Large intestine (tissue), 3 donors: ENCODE measurements around the gene ADGRA1. TPM values are rescaled to one million over a fixed set of nuclear protein-coding genes. Genes with fewer than 3 reads are reported as not detected.
"Not testable (repeated sequence)": the region's sequence is repeated elsewhere in the genome, so short reads cannot be mapped to it uniquely, and the experiment has no call there.

Experiments
- DNase-seq, 2 donors: peaks; one replicate each; pipeline versions ENCODE4 v3.0.0 to v3.0.0-alpha.2; 2013
- H3K27ac ChIP-seq: one replicate; pipeline ENCODE4 v1.5.1; 2013; ENCODE audit warnings: low read length
- H3K27me3 ChIP-seq: 2 replicates; pipeline ENCODE4 v1.6.1; 2013; ENCODE audit warnings: low read length; ENCODE audit not compliant: control insufficient read depth, insufficient read depth
- H3K36me3 ChIP-seq: 2 replicates; pipeline ENCODE4 v1.6.1; 2013; ENCODE audit warnings: low read length; ENCODE audit not compliant: control insufficient read depth, insufficient read depth
- H3K4me1 ChIP-seq: one replicate; pipeline ENCODE4 v1.6.1; 2013; ENCODE audit warnings: low read length; ENCODE audit not compliant: control insufficient read depth, insufficient read depth
- H3K4me3 ChIP-seq: one replicate; pipeline ENCODE4 v1.5.1; 2013; ENCODE audit warnings: low read length
- H3K9me3 ChIP-seq: one replicate; pipeline ENCODE4 v1.6.1; 2013; ENCODE audit warnings: mild to moderate bottlenecking, low read depth, low read length, moderate library complexity; ENCODE audit not compliant: control insufficient read depth
- WGBS: methylation state at CpG from one replicate; pipeline ENCODE4 v1.1.5; 2013; ENCODE audit warnings: low lambda C conversion rate; ENCODE audit not compliant: insufficient coverage; 5-methylcytosine and 5-hydroxymethylcytosine counted together
- polyA plus RNA-seq: library from polyadenylated mRNA; unstranded; fragments of 120-200 nt; gene quantifications from one replicate; pipeline ENCODE4 v1.2.1, GENCODE V29; 2013

ADGRA1 gene
- polyA plus RNA-seq, 1 donor, result 0.40 TPM

- no peak for DNase-seq
These were observed 55.8 kb downstream of the ADGRA1 start for GRCh38 chr10:133143546-133143945.

DNA sequence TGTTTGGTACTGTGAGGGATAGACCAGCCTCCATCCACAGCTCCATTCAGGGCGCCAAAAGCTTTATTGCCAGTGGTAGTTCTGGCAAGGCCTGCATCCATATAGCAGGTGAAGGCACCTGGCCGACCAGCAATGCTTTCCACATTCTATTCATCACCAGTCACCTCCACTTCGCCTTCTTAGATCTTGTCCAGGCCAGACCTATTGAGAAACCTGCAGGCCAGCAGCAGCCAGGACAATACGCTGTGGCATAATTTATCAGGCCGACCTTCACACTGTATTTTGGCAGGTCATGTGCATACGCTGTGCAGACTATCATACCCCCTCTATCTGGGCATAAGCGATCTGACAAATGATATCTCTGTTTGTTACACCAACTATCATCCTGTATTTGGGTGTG lies 57.0 kb downstream of the ADGRA1 start:
- peaks cover 13% of the 10 kb centered on the region for H3K4me1 ChIP-seq
- no peaks in the 10 kb centered on the region for H3K36me3 ChIP-seq
- H3K4me3 ChIP-seq, result no peak overlapping the region
- WGBS, result 90% methylated on average over 2 of the region's 7 CpGs
- no peak overlapping the region for H3K27ac ChIP-seq
- no peaks in the 10 kb centered on the region for H3K9me3 ChIP-seq
- H3K27me3 ChIP-seq, result peaks cover 2% of the 10 kb centered on the region
- DNase-seq, result no peak

More at GRCh38 chr10:133143546-133143945, 55.8 kb downstream of the ADGRA1 start:
- Histone ChIP-seq H3K27ac (peak overlapping the region; percentile 72), H3K4me3 (no peak overlapping the region), H3K4me1 (peaks cover 13% of the 10 kb centered on the region), H3K36me3 (no peaks in the 10 kb centered on the region), H3K27me3 (peaks cover 2% of the 10 kb centered on the region), H3K9me3 (no peaks in the 10 kb centered on the region)
- WGBS, result no CpG with 5 or more reads among the region's 9 CpGs

GRCh38 chr10:133150226-133150625 lies 62.5 kb downstream of the ADGRA1 start:
- peaks cover 5% of the 10 kb centered on the region for H3K9me3 ChIP-seq
- H3K27ac ChIP-seq, result no peak overlapping the region
- no peaks in the 10 kb centered on the region for H3K36me3 ChIP-seq
- no peaks in the 10 kb centered on the region for H3K27me3 ChIP-seq
- 100% methylated on average over 2 of the region's 8 CpGs for WGBS
- H3K4me3 ChIP-seq, result no peak overlapping the region
- peaks cover 11% of the 10 kb centered on the region for H3K4me1 ChIP-seq
- DNase-seq, result no peak

- Histone ChIP-seq H3K27me3 (no peaks in the 10 kb centered on the region), H3K9me3 (peaks cover 5% of the 10 kb centered on the region), H3K27ac (peak overlapping the region; percentile 76), H3K4me1 (peaks cover 11% of the 10 kb centered on the region), H3K36me3 (no peaks in the 10 kb centered on the region), H3K4me3 (no peak overlapping the region)
- no peak for DNase-seq
- WGBS, result no CpG with 5 or more reads among the region's 12 CpGs
These were observed 62.9 kb downstream of the ADGRA1 start for GRCh38 chr10:133150656-133151055.

- WGBS, result no CpG with 5 or more reads among the region's 3 CpGs
- H3K4me3 ChIP-seq, H3K9me3 ChIP-seq, DNase-seq, H3K27me3 ChIP-seq, H3K36me3 ChIP-seq: not testable (repeated sequence)
- H3K27ac ChIP-seq, result peak overlapping the region; percentile 76
- H3K4me1 ChIP-seq, result peaks cover 11% of the 10 kb centered on the region
These were observed 63.3 kb downstream of the ADGRA1 start for GRCh38 chr10:133151071-133151470.

DNA sequence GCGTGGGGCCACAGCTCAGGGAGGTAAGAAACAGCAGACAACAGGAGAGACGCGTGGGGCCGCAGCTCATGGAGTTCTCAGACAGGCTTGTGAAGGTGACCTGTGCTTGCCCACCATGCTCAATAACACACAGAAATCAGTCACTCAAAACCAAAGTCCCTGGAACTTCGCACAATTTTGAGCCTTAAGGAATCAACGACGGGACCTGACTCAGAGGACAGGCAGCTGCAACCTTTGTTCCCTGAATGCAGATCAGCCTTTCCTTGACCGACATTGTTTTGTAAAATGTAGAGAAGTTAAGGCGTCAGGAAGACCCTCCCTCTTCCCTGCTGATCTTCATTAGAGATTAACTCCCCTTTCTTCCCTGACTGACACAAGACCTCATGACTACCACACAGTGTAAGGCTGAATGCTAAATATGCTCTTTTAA lies 63.8 kb downstream of the ADGRA1 start:
- H3K27me3 ChIP-seq, result no peaks in the 10 kb centered on the region
- WGBS, result no CpG with 5 or more reads among the region's 9 CpGs
- DNase-seq, result peak; percentile 61 to 85
- H3K27ac ChIP-seq, result peak overlapping the region; percentile 76
- peaks cover 11% of the 10 kb centered on the region for H3K4me1 ChIP-seq
- H3K4me3 ChIP-seq, result no peak overlapping the region
- no peaks in the 10 kb centered on the region for H3K36me3 ChIP-seq
- peaks cover 5% of the 10 kb centered on the region for H3K9me3 ChIP-seq

DNA sequence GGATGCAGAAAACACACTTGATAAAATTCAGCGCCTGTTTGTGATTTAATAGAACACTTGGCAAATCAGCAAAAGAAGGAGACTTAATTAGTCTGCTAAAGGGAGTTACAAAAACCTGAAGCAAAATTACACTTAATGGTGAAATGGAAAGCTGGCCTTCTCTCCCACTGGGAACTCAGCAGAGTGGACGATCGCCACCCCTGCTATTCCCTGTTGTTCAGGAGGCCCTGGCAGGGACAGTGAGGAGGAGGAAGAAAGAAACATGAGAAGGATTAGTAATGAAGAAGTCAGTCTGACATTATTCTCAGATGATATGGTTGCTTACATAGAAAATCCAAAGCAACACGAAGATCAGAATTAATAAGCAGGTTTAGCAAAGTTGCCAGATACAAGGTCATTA lies 66.7 kb downstream of the ADGRA1 start:
- WGBS, result 100% methylated on average over 1 of the region's 4 CpGs

DNA sequence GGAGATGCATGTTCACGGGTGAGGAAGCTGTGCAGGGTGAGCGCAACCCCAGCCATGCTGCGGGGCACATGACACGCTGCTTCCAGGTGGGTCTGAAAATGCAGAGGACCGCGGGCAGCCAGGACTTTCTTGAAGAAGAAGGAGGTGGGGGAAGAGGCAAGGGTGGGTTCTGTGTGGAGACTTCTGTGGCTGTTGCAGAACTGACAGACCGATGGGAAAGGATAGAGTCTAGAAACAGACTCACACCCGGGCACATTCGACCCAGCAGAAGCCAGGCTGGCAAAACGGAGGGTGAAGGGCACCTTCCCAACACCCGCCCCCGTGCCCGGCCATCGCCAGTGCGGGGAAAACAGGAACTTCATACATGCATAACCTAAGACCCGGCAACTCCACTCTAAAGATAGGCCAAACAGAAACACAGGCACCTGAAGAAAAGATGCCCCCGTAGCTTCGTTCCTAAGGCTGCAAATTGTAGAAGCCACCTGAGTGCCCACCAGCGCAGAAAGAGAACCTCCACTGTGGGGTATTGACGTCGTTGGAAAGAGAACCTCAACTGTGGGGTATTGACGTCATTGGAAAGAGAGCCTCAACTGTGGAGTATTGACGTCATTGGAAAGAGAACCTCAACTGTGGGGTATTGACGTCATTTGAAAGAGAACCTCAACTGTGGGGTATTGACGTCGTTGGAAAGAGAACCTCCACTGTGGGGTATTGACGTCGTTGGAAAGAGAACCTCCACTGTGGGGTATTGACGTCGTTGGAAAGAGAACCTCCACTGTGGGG lies 67.5 kb downstream of the ADGRA1 start:
- H3K36me3 ChIP-seq, result no peaks in the 10 kb centered on the region
- peaks cover 24% of the 10 kb centered on the region for H3K4me1 ChIP-seq
- no peaks in the 10 kb centered on the region for H3K27me3 ChIP-seq
- H3K9me3 ChIP-seq, result peaks cover 9% of the 10 kb centered on the region
- no peak for DNase-seq
- no peak overlapping the region for H3K4me3 ChIP-seq
- 100% methylated on average over 2 of the region's 30 CpGs for WGBS
- no peak overlapping the region for H3K27ac ChIP-seq

More for the DNA sequence above, 66.7 kb downstream of the ADGRA1 start:
- Histone ChIP-seq H3K9me3 (peaks cover 9% of the 10 kb centered on the region), H3K4me1 (peaks cover 21% of the 10 kb centered on the region), H3K36me3 (no peaks in the 10 kb centered on the region), H3K27ac (no peak overlapping the region), H3K4me3 (no peak overlapping the region), H3K27me3 (no peaks in the 10 kb centered on the region)
- DNase-seq, result no peak

GRCh38 chr10:133156674-133157579 lies 69.2 kb downstream of the ADGRA1 start:
- Histone ChIP-seq H3K4me1 (peaks cover 22% of the 10 kb centered on the region), H3K27ac (no peak overlapping the region), H3K9me3 (peaks cover 4% of the 10 kb centered on the region), H3K27me3 (peaks cover 5% of the 10 kb centered on the region), H3K4me3 (no peak overlapping the region), H3K36me3 (no peaks in the 10 kb centered on the region)
- 77% methylated on average over 6 of the region's 24 CpGs for WGBS
- DNase-seq, result no peak

DNA sequence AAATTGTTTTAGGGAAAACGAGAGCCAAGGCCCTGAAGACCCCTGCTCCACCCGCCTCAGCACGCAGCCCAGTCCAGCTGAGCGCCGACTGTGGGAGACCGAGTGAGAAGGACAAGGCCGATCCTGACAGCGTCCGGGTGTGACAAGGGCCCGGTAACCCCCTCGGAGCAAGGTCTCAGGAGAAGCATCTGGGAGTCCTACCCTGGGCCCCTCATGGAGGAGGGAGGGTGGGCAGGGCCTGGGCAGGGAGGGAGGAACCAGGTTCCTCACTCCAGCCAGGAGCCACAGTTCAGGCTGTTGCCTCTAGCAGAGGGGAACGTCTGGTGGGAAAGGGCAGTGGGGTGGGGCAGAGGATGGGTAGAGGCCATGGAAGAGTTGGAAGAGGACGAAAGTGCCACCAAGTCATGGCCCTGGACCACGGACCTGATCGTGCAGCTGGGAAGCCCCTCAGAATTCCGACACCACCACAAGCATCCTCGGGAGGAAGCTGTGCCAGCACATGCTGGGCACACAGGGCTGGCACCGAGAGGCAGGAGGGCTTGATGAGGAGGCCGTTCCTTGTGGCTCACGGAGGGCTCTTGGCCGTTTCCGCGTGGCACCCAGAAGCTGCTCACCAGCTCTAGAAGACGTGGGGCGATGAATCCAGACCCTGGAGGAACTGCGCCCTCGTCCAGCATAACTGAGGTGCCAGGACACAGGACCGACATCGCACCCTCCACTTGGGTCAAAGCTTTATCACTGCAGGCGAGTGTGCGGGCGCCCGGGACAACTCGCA lies 70.1 kb downstream of the ADGRA1 start:
- WGBS, result no CpG with 5 or more reads among the region's 34 CpGs
- Histone ChIP-seq H3K9me3 (peaks cover 4% of the 10 kb centered on the region), H3K27me3 (peaks cover 5% of the 10 kb centered on the region), H3K4me3 (no peak overlapping the region), H3K27ac (peak overlapping the region; percentile 89), H3K4me1 (peaks cover 28% of the 10 kb centered on the region), H3K36me3 (peaks cover 7% of the 10 kb centered on the region)
- no peak for DNase-seq
